HepG2 (cell line): ENCODE data around the gene RPUSD4. TPM values are rescaled to one million over a fixed set of nuclear protein-coding genes. Genes with fewer than 3 reads are reported as not detected.

Source experiments
- BRD4 ChIP-seq: sonication (generic); formaldehyde crosslinking; IDR thresholded peaks from 2 replicates; pipeline ENCODE4 v1.4.0; 2020; ENCODE audit warnings: missing genetic modification reagents
- DR1 ChIP-seq: sonication (generic); formaldehyde crosslinking; IDR thresholded peaks from 2 replicates; pipeline ENCODE4 v1.8.0; 2021; ENCODE audit warnings: mild to moderate bottlenecking, missing genetic modification reagents, inconsistent platforms
- GATA4 ChIP-seq: sonication (generic); IDR thresholded peaks from 2 replicates; pipeline ENCODE4 v1.6.1; 2016; ENCODE audit warnings: antibody characterized with exemption, low read depth, borderline replicate concordance
- GTF2F1 ChIP-seq: fragments of 150-350 bp; IDR thresholded peaks from 2 replicates; pipeline ENCODE4 v1.6.1; 2014; ENCODE audit warnings: low read length
- JUND ChIP-seq: sonication (generic); formaldehyde crosslinking; IDR thresholded peaks from 2 replicates; pipeline ENCODE4 v1.8.0; 2022; ENCODE audit warnings: mild to moderate bottlenecking, missing genetic modification reagents
- KAT8 ChIP-seq: IDR thresholded peaks from 2 replicates; pipeline ENCODE4 v1.6.1; 2016; ENCODE audit warnings: missing genetic modification reagents, missing compliant biosample characterization
- NFYC ChIP-seq: IDR thresholded peaks from 2 replicates; pipeline ENCODE4 v1.6.1; 2016; ENCODE audit warnings: missing genetic modification reagents, missing compliant biosample characterization
- NKX3-1 ChIP-seq: sonication (generic); formaldehyde crosslinking; IDR thresholded peaks from 2 replicates; pipeline ENCODE4 v1.5.0; 2020; ENCODE audit warnings: missing genetic modification reagents
- ONECUT2 ChIP-seq: sonication (generic); formaldehyde crosslinking; IDR thresholded peaks from 2 replicates; pipeline ENCODE4 v1.4.0; 2020; ENCODE audit warnings: missing genetic modification reagents
- PHF8 ChIP-seq: sonication (generic); formaldehyde crosslinking; IDR thresholded peaks from 2 replicates; pipeline ENCODE4 v1.5.0; 2020; ENCODE audit warnings: missing genetic modification reagents
- SRY ChIP-seq: sonication (generic); formaldehyde crosslinking; IDR thresholded peaks from 2 replicates; pipeline ENCODE4 v1.8.0; 2022; ENCODE audit warnings: mild to moderate bottlenecking, missing genetic modification reagents
- ZBTB7B ChIP-seq: sonication (generic); formaldehyde crosslinking; IDR thresholded peaks from 2 replicates; pipeline ENCODE4 v1.4.0; 2020; ENCODE audit warnings: missing genetic modification reagents
- ZMAT3 ChIP-seq: sonication (generic); formaldehyde crosslinking; conservative IDR thresholded peaks from 2 replicates; pipeline ENCODE4 v1.7.0; 2021; ENCODE audit warnings: missing genetic modification reagents
- ZNF460 ChIP-seq: sonication (generic); formaldehyde crosslinking; IDR thresholded peaks from 2 replicates; pipeline ENCODE4 v1.5.1; 2020; ENCODE audit warnings: missing genetic modification reagents, mild to moderate bottlenecking, borderline replicate concordance
- ZNF713 ChIP-seq: sonication (generic); formaldehyde crosslinking; IDR thresholded peaks from 2 replicates; pipeline ENCODE4 v1.4.0; 2020; ENCODE audit warnings: mild to moderate bottlenecking, missing genetic modification reagents
- ZNF772 ChIP-seq: sonication (generic); formaldehyde crosslinking; IDR thresholded peaks from 2 replicates; pipeline ENCODE4 v1.5.0; 2020; ENCODE audit warnings: mild to moderate bottlenecking, missing genetic modification reagents
- polyA plus RNA-seq, 8 experiments: library from polyadenylated mRNA; depleted of rRNA in 3 of 8; stranded (reverse) in 7 of 8; unstranded in 1 of 8; fragments of >200 nt; fragmentation: Illumina TruSeq in 4 of 8; extraction: Trizol in 4 of 8; gene quantifications; 2 replicates each; pipeline versions ENCODE4 v1.2.1 to v1.2.3, GENCODE V29; 2011 to 2016; ENCODE audit warnings: low read depth in 4 of 8, missing spikeins in 1 of 8, mixed read lengths in 1 of 8; ENCODE audit not compliant: insufficient read depth in 1 of 8
- total RNA-seq, 5 experiments: library from RNA; depleted of rRNA; stranded (reverse); fragments of >200 nt; fragmentation: Illumina TruSeq; extraction: Trizol; gene quantifications; 2 replicates each; pipeline ENCODE4 v1.2.3, GENCODE V29; 2016; ENCODE audit warnings: low read depth in 1 of 5
- TF ChIP-seq, protein P1 (sequence below), 2 experiments: sonication (generic) in 1 of 2; formaldehyde crosslinking in 1 of 2; IDR thresholded peaks; 2 replicates each; pipeline versions ENCODE4 v1.5.1 to v1.6.1; 2011 to 2020; ENCODE audit warnings: borderline replicate concordance in 1 of 2, low read depth in 1 of 2, low read length in 1 of 2, mild to moderate bottlenecking in 1 of 2, missing genetic modification reagents in 1 of 2, moderate library complexity in 1 of 2
- TF ChIP-seq, protein P2 (sequence below): sonication (generic); formaldehyde crosslinking; IDR thresholded peaks from 2 replicates; pipeline ENCODE4 v1.5.1; 2020; ENCODE audit warnings: missing genetic modification reagents, mild to moderate bottlenecking, borderline replicate concordance
- TF ChIP-seq, protein P3 (sequence below): IDR thresholded peaks from 2 replicates; pipeline ENCODE4 v1.6.1; 2016; ENCODE audit warnings: missing compliant biosample characterization, missing genetic modification reagents, borderline replicate concordance
- TF ChIP-seq, protein P4 (sequence below): sonication (generic); formaldehyde crosslinking; IDR thresholded peaks from 2 replicates; pipeline ENCODE4 v1.5.0; 2020; ENCODE audit warnings: mild to moderate bottlenecking, missing genetic modification reagents, moderate library complexity

The RPUSD4 gene
- total and polyA plus RNA-seq, 2 of the 13 experiments (the other 11 are each of a cell fraction or from before 2014, with no cell fraction given) = 45.0 to 52.9 TPM

DNA sequence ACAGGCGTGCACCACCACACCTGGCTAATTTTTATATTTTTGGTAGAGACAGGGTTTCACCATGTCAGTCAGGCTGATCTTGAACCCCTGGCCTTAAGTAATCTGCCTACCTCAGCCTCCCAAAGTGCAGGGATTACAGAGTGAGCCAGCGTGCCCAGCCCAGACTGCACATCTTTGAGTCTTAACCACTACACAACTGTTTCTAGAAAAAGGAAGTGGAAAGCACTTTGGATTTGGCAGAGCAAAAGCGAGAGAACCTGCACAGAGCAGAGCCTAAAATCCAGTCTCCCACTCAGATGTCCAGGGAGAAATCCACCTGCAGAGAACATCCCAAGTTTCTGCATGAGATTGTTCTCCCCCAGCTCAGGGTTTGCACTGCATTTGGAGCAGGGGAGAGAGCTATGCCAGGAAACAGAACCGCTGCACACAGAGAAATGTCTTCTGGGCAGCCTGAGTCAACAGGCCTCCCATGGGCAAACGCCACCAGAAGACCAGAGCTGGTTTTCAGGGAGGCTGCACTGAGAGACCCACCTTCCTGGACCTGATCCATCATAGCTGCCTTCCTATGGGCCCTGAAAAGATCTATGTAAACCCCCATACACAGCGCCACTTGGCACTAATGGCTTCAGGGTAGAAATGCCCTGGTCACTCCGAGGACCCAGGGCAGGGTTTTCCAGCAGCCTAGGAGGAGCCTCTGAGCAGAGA lies 54.0 kb downstream of the RPUSD4 start (continued):
- TF ChIP-seq, protein P1, sequence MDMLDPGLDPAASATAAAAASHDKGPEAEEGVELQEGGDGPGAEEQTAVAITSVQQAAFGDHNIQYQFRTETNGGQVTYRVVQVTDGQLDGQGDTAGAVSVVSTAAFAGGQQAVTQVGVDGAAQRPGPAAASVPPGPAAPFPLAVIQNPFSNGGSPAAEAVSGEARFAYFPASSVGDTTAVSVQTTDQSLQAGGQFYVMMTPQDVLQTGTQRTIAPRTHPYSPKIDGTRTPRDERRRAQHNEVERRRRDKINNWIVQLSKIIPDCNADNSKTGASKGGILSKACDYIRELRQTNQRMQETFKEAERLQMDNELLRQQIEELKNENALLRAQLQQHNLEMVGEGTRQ (IDR thresholded peaks at IDR 0.05; ENCODE audit: low read depth, low read length) = no peak
- TF ChIP-seq, protein P1 (CRISPR knock-in tag; IDR thresholded peaks at IDR 0.05; ENCODE audit: borderline replicate concordance) = no peak
- TF ChIP-seq NKX3-1 (CRISPR knock-in tag) (no peak), BRD4 (CRISPR knock-in tag) (no peak), GTF2F1 (no peak), ONECUT2 (CRISPR knock-in tag) (no peak), ZBTB7B (CRISPR knock-in tag) (0 out of 2 replicates have a peak, but pooled peaks have one; percentile 9), PHF8 (CRISPR knock-in tag) (0 out of 2 replicates have a peak, but pooled peaks have one; percentile 8), NFYC (CRISPR knock-in tag) (no peak), ZMAT3 (CRISPR knock-in tag) (no peak), ZNF772 (CRISPR knock-in tag) (no peak), ZNF713 (CRISPR knock-in tag) (no peak), ZNF460 (no peak), GATA4 (no peak), SRY (CRISPR knock-in tag) (no peak), JUND (CRISPR knock-in tag) (no peak), DR1 (CRISPR knock-in tag) (no peak), KAT8 (CRISPR knock-in tag) (no peak)
- TF ChIP-seq, protein P2, sequence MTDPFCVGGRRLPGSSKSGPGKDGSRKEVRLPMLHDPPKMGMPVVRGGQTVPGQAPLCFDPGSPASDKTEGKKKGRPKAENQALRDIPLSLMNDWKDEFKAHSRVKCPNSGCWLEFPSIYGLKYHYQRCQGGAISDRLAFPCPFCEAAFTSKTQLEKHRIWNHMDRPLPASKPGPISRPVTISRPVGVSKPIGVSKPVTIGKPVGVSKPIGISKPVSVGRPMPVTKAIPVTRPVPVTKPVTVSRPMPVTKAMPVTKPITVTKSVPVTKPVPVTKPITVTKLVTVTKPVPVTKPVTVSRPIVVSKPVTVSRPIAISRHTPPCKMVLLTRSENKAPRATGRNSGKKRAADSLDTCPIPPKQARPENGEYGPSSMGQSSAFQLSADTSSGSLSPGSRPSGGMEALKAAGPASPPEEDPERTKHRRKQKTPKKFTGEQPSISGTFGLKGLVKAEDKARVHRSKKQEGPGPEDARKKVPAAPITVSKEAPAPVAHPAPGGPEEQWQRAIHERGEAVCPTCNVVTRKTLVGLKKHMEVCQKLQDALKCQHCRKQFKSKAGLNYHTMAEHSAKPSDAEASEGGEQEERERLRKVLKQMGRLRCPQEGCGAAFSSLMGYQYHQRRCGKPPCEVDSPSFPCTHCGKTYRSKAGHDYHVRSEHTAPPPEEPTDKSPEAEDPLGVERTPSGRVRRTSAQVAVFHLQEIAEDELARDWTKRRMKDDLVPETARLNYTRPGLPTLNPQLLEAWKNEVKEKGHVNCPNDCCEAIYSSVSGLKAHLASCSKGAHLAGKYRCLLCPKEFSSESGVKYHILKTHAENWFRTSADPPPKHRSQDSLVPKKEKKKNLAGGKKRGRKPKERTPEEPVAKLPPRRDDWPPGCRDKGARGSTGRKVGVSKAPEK (CRISPR knock-in tag) = no peak
- TF ChIP-seq, protein P3, sequence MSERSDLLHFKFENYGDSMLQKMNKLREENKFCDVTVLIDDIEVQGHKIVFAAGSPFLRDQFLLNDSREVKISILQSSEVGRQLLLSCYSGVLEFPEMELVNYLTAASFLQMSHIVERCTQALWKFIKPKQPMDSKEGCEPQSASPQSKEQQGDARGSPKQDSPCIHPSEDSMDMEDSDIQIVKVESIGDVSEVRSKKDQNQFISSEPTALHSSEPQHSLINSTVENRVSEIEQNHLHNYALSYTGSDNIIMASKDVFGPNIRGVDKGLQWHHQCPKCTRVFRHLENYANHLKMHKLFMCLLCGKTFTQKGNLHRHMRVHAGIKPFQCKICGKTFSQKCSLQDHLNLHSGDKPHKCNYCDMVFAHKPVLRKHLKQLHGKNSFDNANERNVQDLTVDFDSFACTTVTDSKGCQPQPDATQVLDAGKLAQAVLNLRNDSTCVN (CRISPR knock-in tag) = 0 out of 2 replicates have a peak, but pooled peaks have one; percentile 24
- TF ChIP-seq, protein P4, sequence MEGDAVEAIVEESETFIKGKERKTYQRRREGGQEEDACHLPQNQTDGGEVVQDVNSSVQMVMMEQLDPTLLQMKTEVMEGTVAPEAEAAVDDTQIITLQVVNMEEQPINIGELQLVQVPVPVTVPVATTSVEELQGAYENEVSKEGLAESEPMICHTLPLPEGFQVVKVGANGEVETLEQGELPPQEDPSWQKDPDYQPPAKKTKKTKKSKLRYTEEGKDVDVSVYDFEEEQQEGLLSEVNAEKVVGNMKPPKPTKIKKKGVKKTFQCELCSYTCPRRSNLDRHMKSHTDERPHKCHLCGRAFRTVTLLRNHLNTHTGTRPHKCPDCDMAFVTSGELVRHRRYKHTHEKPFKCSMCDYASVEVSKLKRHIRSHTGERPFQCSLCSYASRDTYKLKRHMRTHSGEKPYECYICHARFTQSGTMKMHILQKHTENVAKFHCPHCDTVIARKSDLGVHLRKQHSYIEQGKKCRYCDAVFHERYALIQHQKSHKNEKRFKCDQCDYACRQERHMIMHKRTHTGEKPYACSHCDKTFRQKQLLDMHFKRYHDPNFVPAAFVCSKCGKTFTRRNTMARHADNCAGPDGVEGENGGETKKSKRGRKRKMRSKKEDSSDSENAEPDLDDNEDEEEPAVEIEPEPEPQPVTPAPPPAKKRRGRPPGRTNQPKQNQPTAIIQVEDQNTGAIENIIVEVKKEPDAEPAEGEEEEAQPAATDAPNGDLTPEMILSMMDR = peak; percentile 30; the same call in 1 of the 2 replicates
